WTC11 (cell line): ENCODE data around the gene PROB1. TPM values are rescaled to one million over a fixed set of nuclear protein-coding genes. Genes with fewer than 3 reads are reported as not detected.

Experiments
- ATAC-seq: fragments of 200-7000 bp; cut with Tn5 transposase; 2 replicates; pipeline ENCODE4 v1.10.0; 2021; ENCODE audit warnings: mild to moderate bottlenecking, moderate library complexity
- CTCF ChIA-PET: fragments of 300-600 bp; sonication (Branson Sonifier 250); formaldehyde crosslinking; loops from one replicate; lab custom pipeline; 2021; ENCODE audit warnings: antibody characterized with exemption; lab: Charles Lee
- POLR2A ChIA-PET: fragments of 350-600 bp; sonication (Branson Sonifier 250); formaldehyde crosslinking; loops from one replicate; lab custom pipeline; 2021; ENCODE audit warnings: antibody characterized with exemption; lab: Charles Lee
- DNase-seq: peaks from one replicate; pipeline ENCODE4 v3.0.0; 2021; ENCODE audit warnings: low spot score
- H3K27ac Mint-ChIP-seq: 2 replicates; pipeline ENCODE4 v1.8.0; 2021; ENCODE audit warnings: mixed read lengths
- H3K27me3 Mint-ChIP-seq: 2 replicates; pipeline ENCODE4 v1.8.0; 2021; ENCODE audit warnings: low read depth, mild to moderate bottlenecking, moderate library complexity, mixed read lengths
- H3K36me3 Mint-ChIP-seq: 2 replicates; pipeline ENCODE4 v1.8.0; 2021; ENCODE audit warnings: mixed read lengths
- H3K4me1 Mint-ChIP-seq: 2 replicates; pipeline ENCODE4 v1.8.0; 2022; ENCODE audit warnings: mixed read lengths
- H3K4me3 Mint-ChIP-seq: 2 replicates; pipeline ENCODE4 v1.8.0; 2021; ENCODE audit warnings: mild to moderate bottlenecking, moderate library complexity, mixed read lengths
- H3K9me3 Mint-ChIP-seq: 2 replicates; pipeline ENCODE4 v1.8.0; 2021; ENCODE audit warnings: mixed read lengths
- CREM ChIP-seq: sonication (generic); formaldehyde crosslinking; IDR thresholded peaks from 2 replicates; pipeline ENCODE4 v1.8.1; 2022; ENCODE audit warnings: mild to moderate bottlenecking, missing genetic modification reagents, moderate library complexity
- ELF4 ChIP-seq: sonication (generic); formaldehyde crosslinking; IDR thresholded peaks from 2 replicates; pipeline ENCODE4 v1.8.1; 2022; ENCODE audit warnings: low read depth, mild to moderate bottlenecking, moderate library complexity, missing genetic modification reagents
- EMX1 ChIP-seq: fragments of 250-450 bp; sonication (Bioruptor Pico); IDR thresholded peaks from 2 replicates; pipeline ENCODE4 v1.8.0; 2021; ENCODE audit warnings: mild to moderate bottlenecking
- ESRRA ChIP-seq: sonication (generic); formaldehyde crosslinking; IDR thresholded peaks from 2 replicates; pipeline ENCODE4 v1.8.1; 2022; ENCODE audit warnings: mild to moderate bottlenecking, missing genetic modification reagents, borderline replicate concordance
- OVOL2 ChIP-seq: fragments of 250-450 bp; sonication (Bioruptor Pico); IDR thresholded peaks from 2 replicates; pipeline ENCODE4 v1.9.0; 2021; ENCODE audit warnings: mild to moderate bottlenecking, borderline replicate concordance
- PRRX2 ChIP-seq: fragments of 250-450 bp; sonication (Bioruptor Pico); IDR thresholded peaks from 2 replicates; pipeline ENCODE4 v1.8.0; 2021; ENCODE audit warnings: mild to moderate bottlenecking
- STAT6 ChIP-seq: sonication (generic); formaldehyde crosslinking; conservative IDR thresholded peaks from 2 replicates; pipeline ENCODE4 v1.8.1; 2023; ENCODE audit warnings: mild to moderate bottlenecking, low read depth, missing genetic modification reagents, moderate library complexity
- TEAD1 ChIP-seq: sonication (generic); formaldehyde crosslinking; IDR thresholded peaks from 2 replicates; pipeline ENCODE4 v1.8.0; 2022; ENCODE audit warnings: mild to moderate bottlenecking, missing genetic modification reagents
- ZNF138 ChIP-seq: sonication (generic); formaldehyde crosslinking; conservative IDR thresholded peaks from 2 replicates; pipeline ENCODE4 v1.8.1; 2022; ENCODE audit warnings: mild to moderate bottlenecking, moderate library complexity, missing genetic modification reagents
- ZNF232 ChIP-seq: sonication (generic); formaldehyde crosslinking; IDR thresholded peaks from 2 replicates; pipeline ENCODE4 v1.8.0; 2022; ENCODE audit warnings: mild to moderate bottlenecking, missing genetic modification reagents
- ZNF423 ChIP-seq: fragments of 250-450 bp; sonication (Bioruptor Pico); IDR thresholded peaks from 2 replicates; pipeline ENCODE4 v2.1.2; 2022; ENCODE audit warnings: mild to moderate bottlenecking, moderate library complexity
- ZSCAN18 ChIP-seq: fragments of 250-450 bp; sonication (Bioruptor Pico); IDR thresholded peaks from 2 replicates; pipeline ENCODE4 v2.1.2; 2022; ENCODE audit warnings: mild to moderate bottlenecking, moderate library complexity
- total RNA-seq: library from RNA; stranded (reverse); gene quantifications from 3 replicates; pipeline ENCODE4 v1.2.3, GENCODE V29; 2021
- TF ChIP-seq, protein P1 (sequence below): sonication (generic); formaldehyde crosslinking; IDR thresholded peaks from 2 replicates; pipeline ENCODE4 v1.8.0; 2022; ENCODE audit warnings: mild to moderate bottlenecking, missing genetic modification reagents
- TF ChIP-seq, protein P2 (sequence below): sonication (generic); formaldehyde crosslinking; IDR thresholded peaks from 2 replicates; pipeline ENCODE4 v1.8.1; 2023; ENCODE audit warnings: mild to moderate bottlenecking, missing genetic modification reagents, borderline replicate concordance

Gene PROB1
- total RNA-seq, 1 experiment from 2014 or later = 2.5 TPM

GRCh38 chr5:139392678-139393496 is 2.0 kb downstream of the PROB1 start (continued):
- TF ChIP-seq ZSCAN18 (no peak), EMX1 (no peak), ELF4 (no peak), PRRX2 (CRISPR knock-in tag) (no peak), STAT6 (CRISPR knock-in tag) (peak; percentile 95; the same call in 1 of the 2 replicates), ZNF138 (CRISPR knock-in tag) (0 out of 2 replicates have a peak, but pooled peaks have one; percentile 28), CREM (CRISPR knock-in tag) (no peak)
- TF ChIP-seq, protein P1, sequence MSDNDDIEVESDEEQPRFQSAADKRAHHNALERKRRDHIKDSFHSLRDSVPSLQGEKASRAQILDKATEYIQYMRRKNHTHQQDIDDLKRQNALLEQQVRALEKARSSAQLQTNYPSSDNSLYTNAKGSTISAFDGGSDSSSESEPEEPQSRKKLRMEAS (CRISPR knock-in tag) = peak; percentile 68
- TF ChIP-seq, protein P2, sequence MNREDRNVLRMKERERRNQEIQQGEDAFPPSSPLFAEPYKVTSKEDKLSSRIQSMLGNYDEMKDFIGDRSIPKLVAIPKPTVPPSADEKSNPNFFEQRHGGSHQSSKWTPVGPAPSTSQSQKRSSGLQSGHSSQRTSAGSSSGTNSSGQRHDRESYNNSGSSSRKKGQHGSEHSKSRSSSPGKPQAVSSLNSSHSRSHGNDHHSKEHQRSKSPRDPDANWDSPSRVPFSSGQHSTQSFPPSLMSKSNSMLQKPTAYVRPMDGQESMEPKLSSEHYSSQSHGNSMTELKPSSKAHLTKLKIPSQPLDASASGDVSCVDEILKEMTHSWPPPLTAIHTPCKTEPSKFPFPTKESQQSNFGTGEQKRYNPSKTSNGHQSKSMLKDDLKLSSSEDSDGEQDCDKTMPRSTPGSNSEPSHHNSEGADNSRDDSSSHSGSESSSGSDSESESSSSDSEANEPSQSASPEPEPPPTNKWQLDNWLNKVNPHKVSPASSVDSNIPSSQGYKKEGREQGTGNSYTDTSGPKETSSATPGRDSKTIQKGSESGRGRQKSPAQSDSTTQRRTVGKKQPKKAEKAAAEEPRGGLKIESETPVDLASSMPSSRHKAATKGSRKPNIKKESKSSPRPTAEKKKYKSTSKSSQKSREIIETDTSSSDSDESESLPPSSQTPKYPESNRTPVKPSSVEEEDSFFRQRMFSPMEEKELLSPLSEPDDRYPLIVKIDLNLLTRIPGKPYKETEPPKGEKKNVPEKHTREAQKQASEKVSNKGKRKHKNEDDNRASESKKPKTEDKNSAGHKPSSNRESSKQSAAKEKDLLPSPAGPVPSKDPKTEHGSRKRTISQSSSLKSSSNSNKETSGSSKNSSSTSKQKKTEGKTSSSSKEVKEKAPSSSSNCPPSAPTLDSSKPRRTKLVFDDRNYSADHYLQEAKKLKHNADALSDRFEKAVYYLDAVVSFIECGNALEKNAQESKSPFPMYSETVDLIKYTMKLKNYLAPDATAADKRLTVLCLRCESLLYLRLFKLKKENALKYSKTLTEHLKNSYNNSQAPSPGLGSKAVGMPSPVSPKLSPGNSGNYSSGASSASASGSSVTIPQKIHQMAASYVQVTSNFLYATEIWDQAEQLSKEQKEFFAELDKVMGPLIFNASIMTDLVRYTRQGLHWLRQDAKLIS = peak; percentile 86; the same call in 1 of the 2 replicates

- 0 out of 2 replicates have a peak, but pooled peaks cover 3% of the 10 kb centered on the region for H3K36me3 Mint-ChIP-seq
- peak; percentile 22 for ATAC-seq
- no peak overlapping the region for H3K27ac Mint-ChIP-seq
- peaks cover 45% of the 10 kb centered on the region for H3K4me1 Mint-ChIP-seq
- DNase-seq = no peak
- POLR2A ChIA-PET = interaction anchor here (1.0 kb wide), 1 partner anchor 50 kb away, joined by 3 read pairs; no protein-coding TSS in a partner anchor
- TF ChIP-seq ZNF423 (peak; percentile 61; the same call in 1 of the 2 replicates), ZNF232 (CRISPR knock-in tag) (no peak)
- peaks cover 39% of the 10 kb centered on the region for H3K27me3 Mint-ChIP-seq
- no peaks in the 10 kb centered on the region for H3K9me3 Mint-ChIP-seq
- CTCF ChIA-PET = interaction anchor here (1.0 to 5.6 kb wide), 9 partner anchors 10 to 122 kb away, joined by 3 to 31 read pairs (median 4); partner anchors contain the start of genes PAIP2 and SPATA24
- H3K4me3 Mint-ChIP-seq = peak overlapping the region; percentile 87; the same call in 1 of the 2 replicates
Measured at GRCh38 chr5:139392324-139392677, 2.6 kb downstream of the PROB1 start.

DNA sequence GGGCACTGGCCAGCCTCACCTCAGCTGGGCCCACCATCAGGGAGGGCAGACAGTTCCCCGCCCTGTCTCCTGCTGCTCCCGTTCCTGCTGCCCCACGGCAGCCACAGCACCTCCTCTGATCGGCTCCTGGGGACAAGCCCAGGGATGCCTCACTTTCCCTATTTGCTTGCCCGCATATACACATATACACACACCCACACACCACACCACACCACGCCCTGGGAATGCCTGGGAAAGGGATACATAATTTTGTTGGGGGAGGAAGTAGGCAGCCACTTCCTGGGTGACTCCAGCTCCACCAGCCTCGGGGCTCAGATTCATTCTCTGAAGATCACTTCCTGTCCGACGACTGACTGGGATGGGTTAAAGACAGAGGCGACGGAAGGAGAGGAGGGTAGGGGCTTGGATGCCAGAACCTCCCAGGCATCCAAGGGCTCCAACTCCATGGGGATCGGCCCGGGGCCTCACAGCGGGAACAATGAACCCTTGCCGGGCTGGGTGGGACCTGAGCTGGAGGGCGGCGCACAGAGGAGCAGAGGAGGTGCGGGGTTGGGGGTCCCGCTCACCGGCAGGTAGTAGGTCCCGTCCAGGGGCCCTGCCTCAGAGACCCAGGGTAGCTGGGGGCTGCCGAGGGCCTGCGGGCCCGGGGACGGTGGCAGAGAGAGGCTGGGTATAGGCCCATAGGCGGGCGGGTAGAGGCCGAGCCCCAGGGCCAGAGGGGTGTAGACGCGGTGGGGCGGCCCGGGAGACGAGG is 3.2 kb downstream of the PROB1 start:
- H3K9me3 Mint-ChIP-seq = no peaks in the 10 kb centered on the region
- DNase-seq (no peak), ATAC-seq (peak; percentile 6)
- H3K36me3 Mint-ChIP-seq = no peaks in the 10 kb centered on the region
- H3K27ac Mint-ChIP-seq = peak overlapping the region; percentile 74; the same call in 1 of the 2 replicates
- H3K4me3 Mint-ChIP-seq = peak overlapping the region; percentile 68
- CTCF ChIA-PET = interaction anchor here (0.7 to 5.6 kb wide), 8 partner anchors 10 to 50 kb away, joined by 3 to 31 read pairs (median 5); partner anchors contain the start of genes PAIP2 and SPATA24
- peaks cover 39% of the 10 kb centered on the region for H3K27me3 Mint-ChIP-seq
- H3K4me1 Mint-ChIP-seq = peaks cover 42% of the 10 kb centered on the region
- TF ChIP-seq OVOL2 (CRISPR knock-in tag) (no peak), ZNF423 (0 out of 2 replicates have a peak, but pooled peaks have one; percentile 1), TEAD1 (CRISPR knock-in tag) (0 out of 2 replicates have a peak, but pooled peaks have one; percentile 21), ESRRA (CRISPR knock-in tag) (0 out of 2 replicates have a peak, but pooled peaks have one; percentile 5)
- POLR2A ChIA-PET = interaction anchor here (1.0 kb wide), 1 partner anchor 50 kb away, joined by 3 to 4 read pairs; no protein-coding TSS in a partner anchor
